ENCODE measurements around the gene PRSS2. TPM values are rescaled to one million over a fixed set of nuclear protein-coding genes. Genes with fewer than 3 reads are reported as not detected.

Gene PRSS2
- total and polyA plus RNA-seq, 9 of the 15 experiments (the other 6 are each of a cell fraction or from before 2014, with no cell fraction given), result 1.3 to 23.9 (median 3.8) TPM

- ChIA-PET CTCF (ENCODE audit: low intra/inter-chr PET ratio) (no interaction called here), POLR2A (interaction anchor here (0.6 to 1.2 kb wide), 5 partner anchors 9 to 59 kb away, joined by 3 to 4 read pairs (median 3); no protein-coding TSS in a partner anchor)
- 0 out of 2 replicates have a peak overlapping the region, but pooled peaks have one; percentile 23 for H3K4me2 ChIP-seq (ENCODE audit: insufficient read depth, low read length)
- intact Hi-C loops (cut with micrococcal nuclease) (no loop called here), in situ Hi-C loops (cut with MboI) (no loop called here)
- H3K4me3 ChIP-seq, result no peak overlapping the region
- H3K79me2 ChIP-seq (ENCODE audit: control insufficient read depth, insufficient read depth, low read length), result no peaks in the 10 kb centered on the region
- ATAC-seq (peak; percentile 54), DNase-seq (ENCODE audit: extremely low read depth in 1 of 4, low spot score in 3 of 4) (peak; percentile 67 to 78 (median 74)), FAIRE-seq (peak; percentile 85)
- H3K9me3 ChIP-seq (replicated peaks; ENCODE audit: control insufficient read depth, insufficient read depth, low read depth, low read length), result no peaks in the 10 kb centered on the region
- H4K20me1 ChIP-seq (replicated peaks; ENCODE audit: control insufficient read depth, insufficient read depth, low read length), result no peaks in the 10 kb centered on the region
- peak overlapping the region in 1 of 2 experiments; percentile 36; a peak in 2 of 4 replicates for H3K9ac ChIP-seq (ENCODE audit: insufficient read depth in 1 of 2, low read depth in 2 of 2, low read length in 2 of 2)
- H3K27me3 ChIP-seq (ENCODE audit: control insufficient read depth in 2 of 2, insufficient read depth in 2 of 2, low read length in 2 of 2), result no peaks in the 10 kb centered on the region
- H3K36me3 ChIP-seq (ENCODE audit: control insufficient read depth, insufficient read depth, low read length), result no peaks in the 10 kb centered on the region
- WGBS (ENCODE audit: insufficient coverage, low coverage, missing lambda C conversion rate), result 0% methylated on average over 6 of the region's 6 CpGs
- H2AFZ ChIP-seq (ENCODE audit: low read depth, low read length), result no peak overlapping the region
- H3K27ac ChIP-seq (ENCODE audit: extremely low read depth, low read depth, low read length), result peak overlapping the region; percentile 63; the same call in 2 of the 3 replicates
- no peaks in the 10 kb centered on the region for H3K9me1 ChIP-seq (ENCODE audit: control insufficient read depth, insufficient read depth, low read length)
- peaks cover 0 to 60% of the 10 kb centered on the region in 2 experiments; a peak in 3 of 5 replicates for H3K4me1 ChIP-seq (replicated peaks in 1 of 2; ENCODE audit: control insufficient read depth in 2 of 2, insufficient read depth in 2 of 2, low read length in 2 of 2)
- no TSS peak for BruUV-seq (replicated peaks)
- TF ChIP-seq POLR2H (tag; IDR thresholded peaks at IDR 0.05; ENCODE audit: low read depth), result no peak
- TF ChIP-seq PCBP1 (IDR thresholded peaks at IDR 0.05; ENCODE audit: low read depth, low read length, poor library complexity, severe bottlenecking), result no peak
- TF ChIP-seq GTF2E2 (tag; IDR thresholded peaks at IDR 0.05), result no peak
- no peak for TF ChIP-seq TRIM25 (IDR thresholded peaks at IDR 0.05; ENCODE audit: borderline replicate concordance)
- no peak for TF ChIP-seq HNRNPH1 (optimal IDR thresholded peaks at IDR 0.05; ENCODE audit: low read depth, low read length)
- TF ChIP-seq TBL1XR1 (IDR thresholded peaks at IDR 0.05; ENCODE audit: low read length in 2 of 2), result no peak
- no peak for TF ChIP-seq TSHZ1 (CRISPR knock-in tag; IDR thresholded peaks at IDR 0.05)
- no peak for TF ChIP-seq PBX2 (CRISPR knock-in tag; IDR thresholded peaks at IDR 0.05; ENCODE audit: low read depth)
- no peak for TF ChIP-seq PBX2 (tag; conservative IDR thresholded peaks at IDR 0.05; ENCODE audit: low read depth)
- no peak for TF ChIP-seq ZBTB33 (CRISPR knock-in tag; IDR thresholded peaks at IDR 0.05)
These were observed 38.2 kb downstream of the PRSS2 start for GRCh38 chr7:142808802-142809583.

All from K562 (cell line).